ENCODE data around the gene PKNOX1. TPM values are rescaled to one million over a fixed set of nuclear protein-coding genes. Genes with fewer than 3 reads are reported as not detected.
"Not testable (repeated sequence)": the region's sequence is repeated elsewhere in the genome, so short reads cannot be mapped to it uniquely, and the experiment has no call there.

The PKNOX1 gene
- total RNA-seq, 1 donor = 11.9 TPM

DNA sequence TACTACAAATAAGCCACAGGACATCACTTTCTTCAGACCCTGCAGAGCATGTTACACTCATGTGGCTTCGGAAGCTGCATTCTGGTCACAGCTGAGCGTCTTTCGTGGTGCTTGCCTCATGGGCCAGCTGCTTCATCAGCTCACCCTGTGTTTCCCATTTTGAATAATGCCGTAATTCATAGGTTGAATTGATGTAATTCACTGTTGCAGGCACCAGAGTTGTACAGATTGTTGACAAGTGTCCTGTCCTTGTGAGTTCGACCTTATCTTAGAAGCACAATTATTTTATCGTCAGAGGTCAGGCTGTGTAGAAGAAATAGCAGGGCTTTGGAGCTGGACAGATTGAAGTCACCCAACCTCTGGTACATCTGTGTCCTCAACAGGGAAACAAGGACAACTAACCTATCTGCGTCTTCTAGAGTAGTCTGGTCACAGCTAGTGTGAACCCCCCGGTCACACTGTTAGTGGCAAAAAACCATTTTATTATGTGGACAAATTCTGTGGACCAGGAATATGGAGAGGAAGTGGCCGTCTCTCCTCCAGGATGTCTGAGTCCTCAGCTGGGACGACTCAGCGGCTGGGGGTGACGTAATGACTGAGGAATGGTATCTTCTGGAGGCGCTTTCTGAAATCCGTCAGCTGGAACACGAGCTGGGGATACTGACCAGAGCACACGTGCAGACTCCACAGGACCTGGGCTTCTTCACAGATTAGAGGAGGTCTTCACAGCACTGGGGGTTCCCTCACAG is 17.8 kb downstream of the PKNOX1 start:
- Histone ChIP-seq H3K9me3 (ENCODE audit: low read depth, low read length) (no peaks in the 10 kb centered on the region), H3K4me3 (ENCODE audit: insufficient read depth, low read length) (no peak overlapping the region), H3K27ac (ENCODE audit: low read depth, low read length) (peak overlapping the region; percentile 66), H3K27me3 (ENCODE audit: insufficient read depth, low read length) (no peaks in the 10 kb centered on the region), H3K4me1 (ENCODE audit: insufficient read depth, low read length) (peaks cover 34% of the 10 kb centered on the region), H3K4me2 (ENCODE audit: insufficient read depth, low read length) (peak overlapping the region; percentile 14), H3K79me2 (ENCODE audit: insufficient read depth, low read length) (peaks cover 26% of the 10 kb centered on the region), H3K36me3 (ENCODE audit: insufficient read depth, low read length) (no peaks in the 10 kb centered on the region), H4K20me1 (ENCODE audit: insufficient read depth, low read length) (peaks cover 3% of the 10 kb centered on the region), H2AFZ (ENCODE audit: low read length) (no peak overlapping the region)
- DNase-seq (ENCODE audit: insufficient read length, low spot score, missing footprints) = peak; percentile 90
- TF ChIP-seq CTCF (IDR thresholded peaks at IDR 0.05; ENCODE audit: extremely low read depth, low read depth, low read length) = no peak

GRCh38 chr21:42993051-42993712 is 18.8 kb downstream of the PKNOX1 start:
- Histone ChIP-seq H3K4me1 (ENCODE audit: insufficient read depth, low read length) (peaks cover 40% of the 10 kb centered on the region), H2AFZ (ENCODE audit: low read length) (no peak overlapping the region), H3K27ac (ENCODE audit: low read depth, low read length) (peak overlapping the region; percentile 66), H3K4me2 (ENCODE audit: insufficient read depth, low read length) (no peak overlapping the region), H3K36me3 (ENCODE audit: insufficient read depth, low read length) (no peaks in the 10 kb centered on the region), H4K20me1 (ENCODE audit: insufficient read depth, low read length) (peaks cover 3% of the 10 kb centered on the region), H3K4me3 (ENCODE audit: insufficient read depth, low read length) (no peak overlapping the region), H3K27me3 (ENCODE audit: insufficient read depth, low read length) (no peaks in the 10 kb centered on the region), H3K79me2 (ENCODE audit: insufficient read depth, low read length) (peaks cover 30% of the 10 kb centered on the region), H3K9me3 (ENCODE audit: low read depth, low read length) (no peaks in the 10 kb centered on the region)
- TF ChIP-seq CTCF (IDR thresholded peaks at IDR 0.05; ENCODE audit: extremely low read depth, low read depth, low read length) = no peak
- DNase-seq (ENCODE audit: insufficient read length, low spot score, missing footprints) = no peak

DNA sequence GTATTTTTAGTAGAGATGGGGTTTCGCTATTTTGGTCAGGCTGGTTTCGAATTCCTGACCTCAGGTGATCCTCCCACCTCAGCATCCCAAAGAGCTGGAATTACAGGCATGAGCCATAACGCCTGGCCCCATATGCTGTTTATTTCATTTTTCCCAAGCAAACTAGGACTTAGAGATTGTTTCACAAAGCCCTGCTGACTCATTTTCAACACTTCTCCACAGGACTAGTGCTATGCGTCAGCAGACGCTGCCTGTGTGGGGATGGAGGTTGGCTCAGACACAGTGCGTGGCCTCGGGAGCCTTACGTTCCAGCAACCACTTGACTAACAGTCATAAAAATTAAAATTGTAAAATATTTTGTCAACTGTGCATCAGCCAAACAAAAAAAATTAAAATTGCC is 22.7 kb downstream of the PKNOX1 start:
- Histone ChIP-seq H3K27ac (ENCODE audit: low read depth, low read length) (peak overlapping the region; percentile 77), H3K4me2 (ENCODE audit: insufficient read depth, low read length) (peak overlapping the region; percentile 65)
- no peak for TF ChIP-seq CTCF (IDR thresholded peaks at IDR 0.05; ENCODE audit: extremely low read depth, low read depth, low read length)

GRCh38 chr21:42997983-42998382 is 23.6 kb downstream of the PKNOX1 start:
- not testable (repeated sequence) for H2AFZ ChIP-seq (ENCODE audit: low read length); H4K20me1 ChIP-seq (ENCODE audit: insufficient read depth, low read length); H3K4me3 ChIP-seq (ENCODE audit: insufficient read depth, low read length); H3K27me3 ChIP-seq (ENCODE audit: insufficient read depth, low read length); H3K4me2 ChIP-seq (ENCODE audit: insufficient read depth, low read length); H3K36me3 ChIP-seq (ENCODE audit: insufficient read depth, low read length); H3K9me3 ChIP-seq (ENCODE audit: low read depth, low read length); DNase-seq (ENCODE audit: insufficient read length, low spot score, missing footprints)
- Histone ChIP-seq H3K27ac (ENCODE audit: low read depth, low read length) (peak overlapping the region; percentile 77), H3K4me1 (ENCODE audit: insufficient read depth, low read length) (peaks cover 12% of the 10 kb centered on the region), H3K79me2 (ENCODE audit: insufficient read depth, low read length) (peaks cover 19% of the 10 kb centered on the region)

More for the DNA sequence above, 22.7 kb downstream of the PKNOX1 start:
- peaks cover 16% of the 10 kb centered on the region for H3K79me2 ChIP-seq (ENCODE audit: insufficient read depth, low read length)
- H3K27me3 ChIP-seq (ENCODE audit: insufficient read depth, low read length) = no peaks in the 10 kb centered on the region
- no peaks in the 10 kb centered on the region for H3K9me3 ChIP-seq (ENCODE audit: low read depth, low read length)
- no peaks in the 10 kb centered on the region for H4K20me1 ChIP-seq (ENCODE audit: insufficient read depth, low read length)
- no peak overlapping the region for H3K4me3 ChIP-seq (ENCODE audit: insufficient read depth, low read length)
- no peaks in the 10 kb centered on the region for H3K36me3 ChIP-seq (ENCODE audit: insufficient read depth, low read length)
- peaks cover 21% of the 10 kb centered on the region for H3K4me1 ChIP-seq (ENCODE audit: insufficient read depth, low read length)
- peak overlapping the region; percentile 16 for H2AFZ ChIP-seq (ENCODE audit: low read length)
- peak; percentile 95 for DNase-seq (ENCODE audit: insufficient read length, low spot score, missing footprints)

GRCh38 chr21:42999152-42999551 is 24.8 kb downstream of the PKNOX1 start:
- not testable (repeated sequence) for DNase-seq (ENCODE audit: insufficient read length, low spot score, missing footprints); H2AFZ ChIP-seq (ENCODE audit: low read length); H3K27me3 ChIP-seq (ENCODE audit: insufficient read depth, low read length); H3K9me3 ChIP-seq (ENCODE audit: low read depth, low read length); H4K20me1 ChIP-seq (ENCODE audit: insufficient read depth, low read length); H3K27ac ChIP-seq (ENCODE audit: low read depth, low read length); H3K36me3 ChIP-seq (ENCODE audit: insufficient read depth, low read length); H3K4me2 ChIP-seq (ENCODE audit: insufficient read depth, low read length); H3K4me3 ChIP-seq (ENCODE audit: insufficient read depth, low read length)
- H3K4me1 ChIP-seq (ENCODE audit: insufficient read depth, low read length) = peaks cover 12% of the 10 kb centered on the region
- H3K79me2 ChIP-seq (ENCODE audit: insufficient read depth, low read length) = peaks cover 19% of the 10 kb centered on the region

DNA sequence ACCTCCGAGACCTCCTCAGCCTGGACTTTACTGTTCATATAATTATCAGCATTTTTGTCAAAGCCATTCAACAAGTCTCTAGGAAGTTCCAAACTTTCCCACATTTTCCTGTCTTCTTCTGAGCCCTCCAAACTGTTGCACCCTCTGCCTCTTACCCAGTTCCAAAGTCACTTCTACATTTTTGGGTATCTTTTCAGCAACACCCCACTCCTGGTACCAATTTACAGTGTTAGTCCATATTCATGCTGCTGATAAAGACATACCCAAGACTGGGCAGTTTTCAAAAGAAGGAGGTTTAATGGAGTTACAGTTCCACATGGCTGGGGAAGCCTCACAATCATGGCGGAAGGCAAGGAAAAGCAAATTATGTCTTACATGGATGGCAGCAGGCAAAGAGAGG is 25.7 kb downstream of the PKNOX1 start:
- peaks cover 12% of the 10 kb centered on the region for H3K4me1 ChIP-seq (ENCODE audit: insufficient read depth, low read length)
- H2AFZ ChIP-seq (ENCODE audit: low read length); H3K27ac ChIP-seq (ENCODE audit: low read depth, low read length); H4K20me1 ChIP-seq (ENCODE audit: insufficient read depth, low read length); H3K27me3 ChIP-seq (ENCODE audit: insufficient read depth, low read length); DNase-seq (ENCODE audit: insufficient read length, low spot score, missing footprints); H3K9me3 ChIP-seq (ENCODE audit: low read depth, low read length); H3K4me3 ChIP-seq (ENCODE audit: insufficient read depth, low read length); H3K4me2 ChIP-seq (ENCODE audit: insufficient read depth, low read length); H3K36me3 ChIP-seq (ENCODE audit: insufficient read depth, low read length): not testable (repeated sequence)
- peaks cover 19% of the 10 kb centered on the region for H3K79me2 ChIP-seq (ENCODE audit: insufficient read depth, low read length)

Data from osteoblast (primary cell).